ENCODE results near the gene ARSB.

ARSB gene

DNA sequence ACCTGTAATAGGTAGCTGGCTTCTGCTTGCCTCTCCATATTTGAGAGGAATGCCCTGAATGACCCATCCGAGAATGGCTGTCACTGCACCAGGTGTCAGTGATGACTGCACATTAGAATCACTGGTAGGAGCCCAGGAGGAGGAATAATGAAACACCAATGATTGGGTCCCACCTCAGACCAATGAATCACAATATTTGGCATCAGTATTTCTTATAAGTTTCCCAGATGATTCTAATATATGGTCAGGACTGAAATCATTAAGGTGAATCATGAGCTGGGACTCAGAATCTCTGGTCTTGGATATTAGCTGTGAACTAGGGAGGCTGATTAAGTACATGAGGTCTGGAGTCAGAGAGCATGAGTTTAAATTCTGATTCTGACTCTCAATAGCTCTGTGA is 23.4 kb downstream of the ARSB start:
- H3K4me1 ChIP-seq (ENCODE audit: control extremely low read depth in 1 of 4, control insufficient read depth in 4 of 4, insufficient read depth in 4 of 4, low read length in 3 of 4) = no peaks in the 10 kb centered on the region
- POLR2A ChIA-PET = no interaction called here
- H3K27ac ChIP-seq (ENCODE audit: insufficient read depth in 1 of 2, low read depth in 1 of 2, low read length in 2 of 2, poor library complexity in 1 of 2, severe bottlenecking in 2 of 2) = no peak overlapping the region
- no peaks in the 10 kb centered on the region for H3K9me3 ChIP-seq (ENCODE audit: control extremely low read depth in 1 of 5, control insufficient read depth in 4 of 5, insufficient read depth in 2 of 5, low read depth in 1 of 5, low read length in 4 of 5)
- H3K4me3 ChIP-seq (ENCODE audit: control insufficient read depth in 1 of 7, extremely low read depth in 1 of 7, insufficient read depth in 4 of 7, low read depth in 2 of 7, low read length in 6 of 7) = no peak overlapping the region
- peaks cover 3 to 13% (median 9%) of the 10 kb centered on the region in 4 experiments for H3K36me3 ChIP-seq (ENCODE audit: control insufficient read depth in 4 of 4, insufficient read depth in 4 of 4, low read length in 3 of 4)
- WGBS (ENCODE audit: insufficient coverage) = 100% methylated on average over 1 of the region's 1 CpG
- no peaks in the 10 kb centered on the region for H3K27me3 ChIP-seq (replicated peaks in 2 of 5; ENCODE audit: control insufficient read depth in 4 of 5, insufficient read depth in 5 of 5, low read length in 4 of 5)
- DNase-seq = no peak
- CTCF ChIA-PET = interaction anchor here (1.0 to 3.0 kb wide), 4 partner anchors 10 to 424 kb away, joined by 3 to 10 read pairs (median 4); no protein-coding TSS in a partner anchor

- Histone ChIP-seq H3K27ac (ENCODE audit: insufficient read depth in 1 of 2, low read depth in 1 of 2, low read length in 2 of 2, poor library complexity in 1 of 2, severe bottlenecking in 2 of 2) (no peak overlapping the region), H3K4me1 (ENCODE audit: control extremely low read depth in 1 of 4, control insufficient read depth in 4 of 4, insufficient read depth in 4 of 4, low read length in 3 of 4) (no peaks in the 10 kb centered on the region), H3K36me3 (ENCODE audit: control insufficient read depth in 4 of 4, insufficient read depth in 4 of 4, low read length in 3 of 4) (peaks cover 0 to 17% (median 11%) of the 10 kb centered on the region in 4 experiments), H3K27me3 (replicated peaks in 2 of 5; ENCODE audit: control insufficient read depth in 4 of 5, insufficient read depth in 5 of 5, low read length in 4 of 5) (no peaks in the 10 kb centered on the region), H3K4me3 (ENCODE audit: control insufficient read depth in 1 of 7, extremely low read depth in 1 of 7, insufficient read depth in 4 of 7, low read depth in 2 of 7, low read length in 6 of 7) (no peak overlapping the region), H3K9me3 (ENCODE audit: control extremely low read depth in 1 of 5, control insufficient read depth in 4 of 5, insufficient read depth in 2 of 5, low read depth in 1 of 5, low read length in 4 of 5) (no peaks in the 10 kb centered on the region)
- no peak for DNase-seq
- 100% methylated on average over 1 of the region's 1 CpG for WGBS (ENCODE audit: insufficient coverage)
- ChIA-PET CTCF (no interaction called here), POLR2A (no interaction called here)
These were observed 25.3 kb downstream of the ARSB start for GRCh38 chr5:78959767-78960166.

GRCh38 chr5:78958672-78959445 is 26.3 kb downstream of the ARSB start:
- ChIA-PET CTCF (interaction anchor here (1.1 to 1.7 kb wide), 2 partner anchors 12 to 27 kb away, joined by 3 to 4 read pairs; no protein-coding TSS in a partner anchor), POLR2A (no interaction called here)
- H3K27me3 ChIP-seq (replicated peaks in 2 of 5; ENCODE audit: control insufficient read depth in 4 of 5, insufficient read depth in 5 of 5, low read length in 4 of 5) = no peaks in the 10 kb centered on the region
- peaks cover 0 to 18% (median 9%) of the 10 kb centered on the region in 4 experiments for H3K36me3 ChIP-seq (ENCODE audit: control insufficient read depth in 4 of 4, insufficient read depth in 4 of 4, low read length in 3 of 4)
- no peaks in the 10 kb centered on the region for H3K4me1 ChIP-seq (ENCODE audit: control extremely low read depth in 1 of 4, control insufficient read depth in 4 of 4, insufficient read depth in 4 of 4, low read length in 3 of 4)
- no peak for DNase-seq
- no peak overlapping the region for H3K4me3 ChIP-seq (ENCODE audit: control insufficient read depth in 1 of 7, extremely low read depth in 1 of 7, insufficient read depth in 4 of 7, low read depth in 2 of 7, low read length in 6 of 7)
- no peaks in the 10 kb centered on the region for H3K9me3 ChIP-seq (ENCODE audit: control extremely low read depth in 1 of 5, control insufficient read depth in 4 of 5, insufficient read depth in 2 of 5, low read depth in 1 of 5, low read length in 4 of 5)
- 52% methylated on average over 3 of the region's 3 CpGs for WGBS (ENCODE audit: insufficient coverage)
- H3K27ac ChIP-seq (ENCODE audit: insufficient read depth in 1 of 2, low read depth in 1 of 2, low read length in 2 of 2, poor library complexity in 1 of 2, severe bottlenecking in 2 of 2) = no peak overlapping the region

- Histone ChIP-seq H3K27me3 (replicated peaks in 2 of 5; ENCODE audit: control insufficient read depth in 4 of 5, insufficient read depth in 5 of 5, low read length in 4 of 5) (no peaks in the 10 kb centered on the region), H3K36me3 (ENCODE audit: control insufficient read depth in 4 of 4, insufficient read depth in 4 of 4, low read length in 3 of 4) (peaks cover 2 to 9% (median 4%) of the 10 kb centered on the region in 4 experiments), H3K4me1 (ENCODE audit: control extremely low read depth in 1 of 4, control insufficient read depth in 4 of 4, insufficient read depth in 4 of 4, low read length in 3 of 4) (no peaks in the 10 kb centered on the region), H3K4me3 (ENCODE audit: control insufficient read depth in 1 of 7, extremely low read depth in 1 of 7, insufficient read depth in 4 of 7, low read depth in 2 of 7, low read length in 6 of 7) (no peak overlapping the region), H3K9me3 (ENCODE audit: control extremely low read depth in 1 of 5, control insufficient read depth in 4 of 5, insufficient read depth in 2 of 5, low read depth in 1 of 5, low read length in 4 of 5) (no peaks in the 10 kb centered on the region), H3K27ac (ENCODE audit: insufficient read depth in 1 of 2, low read depth in 1 of 2, low read length in 2 of 2, poor library complexity in 1 of 2, severe bottlenecking in 2 of 2) (no peak overlapping the region)
- ChIA-PET POLR2A (no interaction called here), CTCF (no interaction called here)
- no CpG with 5 or more reads among the region's 1 CpG for whole genome bisulfite sequencing (ENCODE audit: insufficient coverage)
- DNase-seq = no peak
These were observed 28.2 kb downstream of the ARSB start for GRCh38 chr5:78956901-78957300.

- no peak for DNase-seq
- H3K36me3 ChIP-seq (ENCODE audit: control insufficient read depth in 4 of 4, insufficient read depth in 4 of 4, low read length in 3 of 4) = peaks cover 2 to 9% (median 3%) of the 10 kb centered on the region in 4 experiments
- 93% methylated on average over 4 of the region's 4 CpGs for WGBS (ENCODE audit: insufficient coverage)
- no peak overlapping the region for H3K4me3 ChIP-seq (ENCODE audit: control insufficient read depth in 1 of 7, extremely low read depth in 1 of 7, insufficient read depth in 4 of 7, low read depth in 2 of 7, low read length in 6 of 7)
- H3K9me3 ChIP-seq (ENCODE audit: control extremely low read depth in 1 of 5, control insufficient read depth in 4 of 5, insufficient read depth in 2 of 5, low read depth in 1 of 5, low read length in 4 of 5) = no peaks in the 10 kb centered on the region
- H3K27me3 ChIP-seq (replicated peaks in 2 of 5; ENCODE audit: control insufficient read depth in 4 of 5, insufficient read depth in 5 of 5, low read length in 4 of 5) = no peaks in the 10 kb centered on the region
- no peaks in the 10 kb centered on the region for H3K4me1 ChIP-seq (ENCODE audit: control extremely low read depth in 1 of 4, control insufficient read depth in 4 of 4, insufficient read depth in 4 of 4, low read length in 3 of 4)
- no peak overlapping the region for H3K27ac ChIP-seq (ENCODE audit: insufficient read depth in 1 of 2, low read depth in 1 of 2, low read length in 2 of 2, poor library complexity in 1 of 2, severe bottlenecking in 2 of 2)
- ChIA-PET CTCF (no interaction called here), POLR2A (no interaction called here)
These were observed 31.9 kb downstream of the ARSB start for GRCh38 chr5:78953092-78953800.

DNA sequence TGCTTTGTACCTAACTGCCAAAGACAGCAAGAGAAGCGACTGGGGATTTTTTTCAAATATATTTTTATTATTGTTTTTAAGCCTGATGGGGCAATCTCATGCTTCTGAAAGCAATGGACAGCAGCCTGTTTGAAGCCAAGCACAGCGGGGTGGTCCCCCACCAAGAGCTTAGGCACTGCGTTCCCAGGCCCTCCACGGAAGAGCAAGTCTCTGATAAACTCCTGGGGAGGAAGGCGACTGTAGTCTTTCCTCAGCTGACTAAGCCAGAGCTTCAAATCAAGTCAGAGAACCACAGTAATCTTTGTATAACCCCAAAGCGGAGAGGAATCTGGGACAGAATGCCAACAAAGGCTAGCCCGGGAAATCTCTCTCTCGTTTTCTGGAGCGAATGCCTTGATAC is 54.4 kb downstream of the ARSB start:
- CTCF ChIA-PET = no interaction called here
- Histone ChIP-seq H3K27ac (ENCODE audit: insufficient read depth in 1 of 2, low read depth in 1 of 2, low read length in 2 of 2, poor library complexity in 1 of 2, severe bottlenecking in 2 of 2) (no peak overlapping the region), H3K4me3 (ENCODE audit: control insufficient read depth in 1 of 7, extremely low read depth in 1 of 7, insufficient read depth in 4 of 7, low read depth in 2 of 7, low read length in 6 of 7) (no peak overlapping the region), H3K4me1 (ENCODE audit: control extremely low read depth in 1 of 4, control insufficient read depth in 4 of 4, insufficient read depth in 4 of 4, low read length in 3 of 4) (no peaks in the 10 kb centered on the region), H3K9me3 (ENCODE audit: control extremely low read depth in 1 of 5, control insufficient read depth in 4 of 5, insufficient read depth in 2 of 5, low read depth in 1 of 5, low read length in 4 of 5) (peaks cover 0 to 3% (median 0%) of the 10 kb centered on the region in 5 experiments), H3K27me3 (replicated peaks in 2 of 5; ENCODE audit: control insufficient read depth in 4 of 5, insufficient read depth in 5 of 5, low read length in 4 of 5) (no peaks in the 10 kb centered on the region), H3K36me3 (ENCODE audit: control insufficient read depth in 4 of 4, insufficient read depth in 4 of 4, low read length in 3 of 4) (peaks cover 0 to 3% (median under 1%) of the 10 kb centered on the region in 4 experiments)
- DNase-seq = no peak
- POLR2A ChIA-PET = no interaction called here
- WGBS (ENCODE audit: insufficient coverage) = 100% methylated on average over 5 of the region's 9 CpGs

DNA sequence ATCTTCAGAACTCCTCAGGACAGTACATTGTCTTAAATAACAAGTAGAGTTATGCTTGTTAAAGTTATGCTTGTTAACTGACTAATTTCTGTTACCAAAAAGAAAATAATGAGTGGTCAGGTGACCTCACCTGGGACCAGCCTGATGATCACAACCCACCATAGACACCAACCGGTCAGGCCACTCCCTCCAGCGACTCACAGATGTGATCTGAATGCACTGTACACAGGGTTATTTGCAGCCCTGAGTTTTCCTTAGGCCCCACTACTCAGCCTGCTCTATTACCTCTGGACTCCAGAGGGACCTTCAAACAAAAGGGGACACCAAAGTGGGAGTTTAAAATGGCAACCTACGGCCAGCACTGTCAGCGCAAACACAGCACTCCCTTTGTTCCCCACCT is 55.3 kb downstream of the ARSB start:
- DNase-seq = no peak
- no peaks in the 10 kb centered on the region for H3K4me1 ChIP-seq (ENCODE audit: control extremely low read depth in 1 of 4, control insufficient read depth in 4 of 4, insufficient read depth in 4 of 4, low read length in 3 of 4)
- peaks cover 0 to 3% (median 0%) of the 10 kb centered on the region in 5 experiments for H3K9me3 ChIP-seq (ENCODE audit: control extremely low read depth in 1 of 5, control insufficient read depth in 4 of 5, insufficient read depth in 2 of 5, low read depth in 1 of 5, low read length in 4 of 5)
- no peak overlapping the region for H3K4me3 ChIP-seq (ENCODE audit: control insufficient read depth in 1 of 7, extremely low read depth in 1 of 7, insufficient read depth in 4 of 7, low read depth in 2 of 7, low read length in 6 of 7)
- H3K27ac ChIP-seq (ENCODE audit: insufficient read depth in 1 of 2, low read depth in 1 of 2, low read length in 2 of 2, poor library complexity in 1 of 2, severe bottlenecking in 2 of 2) = no peak overlapping the region
- H3K27me3 ChIP-seq (replicated peaks in 2 of 5; ENCODE audit: control insufficient read depth in 4 of 5, insufficient read depth in 5 of 5, low read length in 4 of 5) = no peaks in the 10 kb centered on the region
- WGBS (ENCODE audit: insufficient coverage) = 100% methylated on average over 2 of the region's 4 CpGs
- peaks cover 0 to 3% (median under 1%) of the 10 kb centered on the region in 4 experiments for H3K36me3 ChIP-seq (ENCODE audit: control insufficient read depth in 4 of 4, insufficient read depth in 4 of 4, low read length in 3 of 4)
- ChIA-PET CTCF (no interaction called here), POLR2A (no interaction called here)

Measured in common myeloid progenitor, CD34-positive (primary cell).